ENCODE measurements around the gene ADH1B.
A peak's percentile ranks its signal among the peaks of the same experiment; 100 is the strongest.
"Not testable (repeated sequence)": the region's sequence is repeated elsewhere in the genome, so short reads cannot be mapped to it uniquely, and the experiment has no call there.

ADH1B gene

DNA sequence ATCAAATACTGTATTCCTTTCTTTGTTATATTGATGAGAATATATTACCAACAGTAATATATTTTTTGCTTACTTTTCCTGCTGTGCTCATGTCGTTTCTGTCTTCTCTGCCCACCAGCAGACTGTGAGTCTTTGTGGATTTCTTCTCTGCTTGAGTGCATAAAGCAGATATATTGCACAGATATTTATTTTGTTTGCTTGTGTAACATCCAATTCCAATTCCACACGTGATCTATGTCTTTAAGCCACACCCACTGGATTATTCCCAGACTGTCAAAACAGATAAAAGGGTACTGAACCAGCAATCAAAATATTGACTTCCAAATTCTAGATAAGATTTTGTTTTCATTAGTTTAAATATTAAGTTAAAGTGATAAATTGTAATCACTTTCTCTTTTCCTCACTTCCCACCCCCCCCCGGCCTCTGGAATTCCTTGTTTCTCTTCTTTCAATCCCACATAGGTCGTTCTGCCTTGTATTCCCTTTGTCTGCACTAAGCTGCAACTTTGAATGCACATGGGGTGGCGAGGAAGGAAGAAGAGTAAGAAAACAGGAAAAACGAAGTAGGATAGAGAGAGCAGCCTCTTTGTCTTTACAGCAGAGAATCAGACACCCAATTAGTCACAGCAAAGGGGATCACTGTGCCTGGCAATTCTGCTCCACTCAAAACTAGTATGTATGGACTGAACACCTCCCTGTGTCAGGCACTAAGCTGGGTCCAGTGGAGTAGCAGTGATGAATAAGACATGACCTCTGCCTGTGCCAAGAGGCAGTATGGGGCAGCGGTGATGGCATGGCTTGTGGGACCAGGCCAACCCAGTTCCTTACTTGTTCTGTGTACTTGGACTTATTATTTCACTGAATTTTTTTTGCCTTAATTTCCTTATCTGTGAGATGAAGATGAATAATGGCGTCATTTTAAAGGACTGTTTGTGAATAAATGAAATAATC, at the start of gene ADH1B:
ADH1B (minus strand) TSS at position 161 of the 951 bp plus-strand sequence; CDS start at position 91, 70 bp downstream.
- no peak for DNase-seq (ENCODE audit: low read depth, low spot score)

DNA sequence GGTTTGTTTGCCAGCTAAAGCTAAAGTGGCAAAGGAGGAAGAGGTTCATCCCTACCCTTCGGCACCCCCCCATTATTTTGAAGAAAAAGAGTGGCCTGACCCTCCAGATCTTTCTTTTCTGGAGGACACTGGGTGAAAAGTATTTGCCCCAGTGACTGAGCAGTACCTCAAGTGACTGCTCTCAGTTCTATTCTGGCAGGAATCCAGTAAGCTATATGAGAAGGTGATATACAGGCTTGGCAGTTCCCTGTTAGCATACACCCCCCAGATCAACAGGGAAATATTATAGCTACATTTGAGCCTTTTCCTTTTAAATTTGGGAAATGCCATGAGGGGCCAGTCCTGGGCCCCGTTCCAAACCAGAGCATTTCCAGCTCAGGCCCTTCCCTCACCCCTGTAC, 46.6 kb upstream of the ADH1B start:
- DNase-seq (ENCODE audit: low read depth, low spot score): not testable (repeated sequence)

DNA sequence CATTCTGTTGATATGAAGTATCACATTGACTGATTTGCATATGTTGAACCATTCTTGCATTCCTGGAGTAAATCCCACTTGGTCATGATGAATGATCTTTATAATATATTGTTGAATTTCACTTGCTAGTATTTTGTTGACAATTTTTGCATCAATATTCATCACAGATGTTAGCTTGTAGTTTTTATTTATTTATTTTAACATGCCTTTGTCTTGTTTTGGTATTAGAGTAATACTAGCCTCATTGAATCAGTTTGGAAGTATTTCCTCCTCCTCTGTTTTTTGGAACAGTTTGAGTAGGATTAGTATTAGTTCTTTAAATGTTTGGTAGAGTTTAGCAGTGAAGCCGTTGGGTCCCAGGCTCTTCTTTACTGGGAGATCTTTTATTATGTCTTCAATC, 45.3 kb upstream of the ADH1B start:
- DNase-seq (ENCODE audit: low read depth, low spot score): no peak

DNA sequence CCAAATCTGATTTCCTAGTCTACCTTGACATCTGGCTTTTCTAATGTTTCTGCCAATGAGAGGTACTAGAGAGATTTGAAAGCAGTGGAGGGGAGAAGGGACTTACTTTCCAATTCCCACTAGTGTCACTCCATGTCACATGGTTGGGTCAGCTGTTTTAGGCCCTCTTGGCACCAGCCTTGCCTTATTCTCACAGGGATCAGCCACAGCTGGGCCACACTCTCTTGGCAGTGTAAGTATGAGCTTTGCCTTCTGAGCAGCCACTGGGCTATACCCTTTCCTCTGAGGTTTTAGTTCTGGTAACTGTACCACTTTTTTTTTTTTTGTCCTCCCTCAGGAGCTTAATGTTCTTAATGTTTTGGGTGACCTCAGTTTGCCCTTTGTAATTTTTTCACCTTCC, 41.6 kb upstream of the ADH1B start:
- no peak for DNase-seq (ENCODE audit: low read depth, low spot score)

DNA sequence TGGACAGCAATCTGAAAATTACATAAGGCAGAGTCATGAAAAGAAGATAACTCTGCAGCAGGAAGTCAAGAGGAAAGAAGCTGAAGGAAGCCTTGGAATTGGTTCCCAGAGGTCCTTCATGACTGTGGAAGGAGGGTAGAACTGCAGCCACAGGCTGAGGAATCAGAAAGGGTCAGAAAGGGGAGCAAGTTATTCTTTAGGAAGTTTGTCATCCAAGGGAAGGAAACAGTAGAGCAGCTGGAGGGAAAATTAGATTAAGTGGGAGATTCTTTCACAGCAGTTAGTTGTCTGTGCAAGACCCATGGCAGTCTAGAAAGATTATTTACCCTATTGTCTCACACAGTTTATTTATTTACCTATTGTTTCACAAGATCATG, 40.7 kb upstream of the ADH1B start:
- DNase-seq (ENCODE audit: low read depth, low spot score): no peak

DNA sequence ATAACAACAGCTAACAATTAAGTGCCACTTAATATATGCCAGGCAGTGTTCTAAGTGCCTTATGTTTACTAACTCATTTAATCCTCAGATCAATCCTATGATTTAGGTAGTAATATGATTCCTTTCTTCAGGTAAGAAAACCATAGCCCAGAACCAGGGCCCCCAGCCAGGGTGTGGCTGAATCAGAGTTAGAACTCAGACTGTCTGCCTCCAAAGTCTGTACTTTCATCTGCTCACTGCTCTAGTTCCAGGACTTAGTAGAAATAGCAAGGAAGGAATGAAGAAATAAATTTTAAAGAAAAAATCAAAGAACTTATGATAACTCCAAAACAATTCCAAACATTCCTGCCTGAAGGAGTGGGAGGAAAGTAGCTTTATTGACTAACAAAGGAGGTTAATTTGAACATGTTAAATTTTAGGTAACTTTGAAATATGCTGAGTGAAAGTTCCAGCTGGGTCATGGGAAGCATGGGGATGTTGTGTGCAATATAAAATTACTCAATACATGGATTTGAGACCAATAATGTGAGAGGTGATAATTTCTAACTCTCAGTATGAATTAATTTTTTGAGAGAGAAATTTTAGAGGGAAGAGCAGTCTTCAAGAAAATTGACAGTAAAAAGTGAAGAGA, 40.2 kb upstream of the ADH1B start:
- DNase-seq (ENCODE audit: low read depth, low spot score): no peak

DNA sequence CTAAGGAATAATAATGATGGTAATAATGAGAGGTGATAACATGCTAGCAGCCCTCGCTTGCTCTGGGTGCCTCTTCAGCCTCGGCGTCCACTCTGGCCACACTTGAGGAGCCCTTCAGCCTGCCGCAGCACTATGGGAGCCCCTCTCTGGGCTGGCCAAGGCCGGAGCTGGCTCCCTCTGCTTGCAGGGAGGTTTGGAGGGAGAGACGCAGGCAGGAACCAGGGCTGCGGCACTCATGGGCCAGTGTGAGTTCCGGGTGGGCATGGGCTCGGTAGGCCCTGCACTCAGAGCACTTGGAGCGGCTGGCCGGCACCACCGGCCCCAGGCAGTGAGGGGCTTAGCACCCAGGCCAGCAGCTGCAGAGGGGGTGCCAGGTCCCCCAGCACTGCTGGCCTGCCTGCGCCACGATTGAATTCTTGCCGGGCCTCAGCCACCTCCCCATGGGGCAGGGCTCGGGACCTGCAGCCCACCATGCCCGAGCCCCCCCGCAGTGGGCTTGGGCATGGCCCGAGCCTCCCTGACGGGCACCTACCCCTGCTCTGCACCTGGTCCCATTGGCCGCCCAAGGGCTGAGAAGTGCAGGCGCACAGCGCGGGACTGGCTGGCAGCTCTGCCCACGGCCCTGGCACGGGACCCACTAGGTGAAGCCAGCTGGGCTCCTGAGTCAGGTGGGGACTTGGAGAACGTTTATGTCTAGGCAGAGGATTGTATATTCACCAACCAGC, 38.4 kb upstream of the ADH1B start:
- DNase-seq (ENCODE audit: low read depth, low spot score): no peak

DNA sequence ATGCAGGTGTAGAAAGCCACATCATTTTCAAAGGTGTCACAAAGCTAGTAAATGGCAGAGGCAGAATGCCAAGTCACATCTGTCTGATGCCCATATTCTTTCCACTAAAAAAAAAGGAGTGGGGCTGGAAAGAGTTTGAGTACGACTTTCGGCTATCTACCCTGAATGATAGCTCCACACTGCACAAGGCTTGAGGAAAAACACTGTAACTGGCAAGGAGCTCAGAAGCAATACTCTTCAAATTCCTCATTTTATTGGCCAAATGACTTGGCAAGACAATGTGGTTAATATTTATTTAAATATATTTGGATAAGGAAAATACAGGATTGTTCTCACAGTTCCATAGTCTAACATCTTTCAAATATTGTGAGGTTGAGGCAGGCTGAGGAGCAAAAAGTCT, 36.7 kb upstream of the ADH1B start:
- no peak for DNase-seq (ENCODE audit: low read depth, low spot score)

DNA sequence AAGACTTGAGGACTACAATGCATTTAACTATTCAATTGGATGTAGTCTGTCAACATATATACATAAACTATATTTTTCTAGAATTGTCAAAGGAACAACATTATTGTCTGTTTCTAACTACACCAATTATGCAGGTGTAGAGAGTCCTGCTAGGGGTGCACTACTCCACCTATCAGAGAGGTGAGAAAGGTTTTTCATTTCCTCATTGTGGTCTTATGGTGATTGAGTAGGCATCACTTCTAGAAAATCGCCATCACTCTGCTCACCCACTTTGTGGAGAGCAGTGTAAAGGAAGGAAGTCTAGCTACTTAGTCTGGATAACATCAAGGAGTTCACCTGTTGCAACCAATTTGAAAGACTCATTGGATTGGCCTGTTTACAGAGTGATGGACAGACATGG, 35.8 kb upstream of the ADH1B start:
- DNase-seq (ENCODE audit: low read depth, low spot score): no peak

DNA sequence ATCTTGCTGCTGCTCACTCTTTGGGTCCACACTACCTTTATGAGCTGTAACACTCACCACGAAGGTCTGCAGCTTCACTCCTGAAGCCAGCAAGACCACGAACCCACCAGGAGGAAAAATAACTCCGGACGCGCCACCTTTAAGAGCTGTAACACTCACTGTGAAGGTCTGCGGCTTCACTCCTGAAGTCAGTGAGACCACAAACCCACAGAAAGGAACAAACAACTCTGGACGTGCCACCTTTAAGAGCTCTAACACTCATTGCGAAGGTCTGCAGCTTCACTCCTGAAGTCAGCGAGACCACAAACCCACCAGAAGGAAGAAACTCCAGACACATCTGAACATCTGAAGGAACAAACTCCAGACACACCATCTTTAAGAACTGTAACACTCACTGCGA, 34.9 kb upstream of the ADH1B start:
- not testable (repeated sequence) for DNase-seq (ENCODE audit: low read depth, low spot score)

DNA sequence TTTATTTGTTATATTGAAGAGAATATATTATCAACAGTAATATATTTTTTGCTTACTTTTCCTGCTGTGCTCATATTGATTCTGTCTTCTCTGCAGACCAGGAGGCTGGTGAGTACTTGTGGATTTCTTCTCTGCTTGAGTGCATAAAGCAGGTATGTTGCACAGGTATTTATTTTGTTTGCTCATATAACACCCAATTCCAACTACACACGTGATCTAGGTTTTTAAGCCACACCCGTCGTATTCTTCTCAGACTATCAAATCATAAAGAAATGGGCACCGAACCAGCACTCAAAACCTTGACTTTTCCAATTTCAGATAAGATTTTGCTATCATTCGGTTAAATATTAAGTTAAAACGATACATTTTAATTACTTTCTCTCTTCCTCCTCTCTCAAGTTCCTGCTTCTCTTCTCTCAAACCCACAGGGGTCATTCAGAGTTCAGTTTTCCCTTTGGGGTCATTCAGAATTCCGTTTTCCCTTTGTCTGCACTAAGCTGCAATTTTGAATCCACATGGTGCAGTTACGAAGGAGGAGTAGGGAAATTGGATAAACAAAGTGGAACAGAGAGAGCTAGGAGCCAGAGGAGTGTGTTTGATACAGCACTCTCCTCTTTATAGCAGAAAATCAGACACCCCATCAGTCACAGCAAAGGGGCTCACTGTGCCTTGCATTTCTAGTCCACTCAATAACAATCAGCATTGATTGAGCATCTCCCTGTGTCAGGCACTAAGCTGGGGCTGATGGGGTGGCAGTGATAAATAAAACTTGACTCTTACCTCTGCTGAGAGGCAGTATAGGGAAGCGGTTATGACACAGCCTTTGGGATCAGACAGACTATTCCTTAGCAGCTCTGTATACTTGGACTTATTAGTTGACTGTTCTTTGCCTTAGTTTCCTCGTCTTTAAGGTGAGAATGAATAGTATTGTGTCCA, 31.7 kb upstream of the ADH1B start, which contains the start of gene ADH1C:
ADH1C (minus strand) TSS at position 145 of the 936 bp plus-strand sequence; CDS start at position 74, 71 bp downstream.
- DNase-seq (ENCODE audit: low read depth, low spot score): no peak

DNA sequence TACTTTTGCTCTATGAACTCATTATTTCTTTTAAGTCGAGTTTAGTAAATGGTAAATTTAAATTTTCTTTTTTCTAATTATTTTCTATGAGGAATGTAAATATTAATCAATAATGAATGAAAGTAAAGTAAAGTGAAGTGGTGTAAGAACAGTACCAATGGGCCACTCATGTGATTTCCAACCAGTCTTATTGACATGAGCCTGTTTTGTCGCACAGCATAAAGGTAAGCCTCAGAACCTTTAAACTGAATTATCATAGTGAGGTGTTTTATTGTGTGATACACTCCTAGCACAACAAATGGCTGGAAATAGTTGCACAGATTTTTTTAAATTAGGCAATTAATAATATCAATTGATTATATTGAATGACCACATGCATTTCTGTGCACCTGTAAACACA, 30.3 kb upstream of the ADH1B start:
- DNase-seq (ENCODE audit: low read depth, low spot score): no peak

DNA sequence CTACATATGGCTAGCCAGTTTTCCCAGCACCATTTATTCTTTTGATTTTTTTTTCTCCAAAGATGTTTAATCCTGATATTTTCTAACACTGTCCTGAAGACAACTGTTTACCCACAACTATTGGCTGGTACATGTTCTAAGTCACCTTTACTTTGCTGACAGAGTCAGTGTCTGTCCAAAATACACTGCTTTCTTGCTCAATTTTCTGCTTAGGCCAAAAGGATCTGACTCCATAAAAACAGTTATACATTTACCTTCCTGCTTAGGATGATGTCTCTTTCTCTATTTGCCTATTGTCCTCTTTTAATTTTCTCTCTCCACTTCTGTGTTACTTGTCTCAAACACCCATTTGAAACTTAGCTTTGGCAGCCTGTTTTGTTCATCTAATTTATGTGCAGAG, 28.1 kb upstream of the ADH1B start:
- DNase-seq (ENCODE audit: low read depth, low spot score): no peak

DNA sequence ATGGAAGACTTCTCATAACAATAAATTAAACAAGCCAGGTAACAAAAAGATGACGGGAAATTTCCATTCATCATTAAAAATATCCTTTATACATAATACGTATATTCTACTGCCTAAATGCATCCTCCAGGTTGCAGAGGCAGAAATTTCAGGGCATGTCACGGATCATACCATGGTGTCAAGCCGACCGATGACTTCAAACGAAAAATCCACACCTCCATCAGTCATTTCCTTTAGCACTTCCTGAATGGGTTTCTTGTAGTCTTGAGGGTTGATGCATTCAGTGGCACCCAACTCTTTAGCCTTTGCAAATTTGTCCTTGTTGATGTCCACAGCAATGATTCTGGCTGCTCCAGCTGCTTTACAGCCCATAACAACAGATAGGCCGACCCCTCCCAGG, 21.4 kb upstream of the ADH1B start:
- DNase-seq (ENCODE audit: low read depth, low spot score): not testable (repeated sequence)

DNA sequence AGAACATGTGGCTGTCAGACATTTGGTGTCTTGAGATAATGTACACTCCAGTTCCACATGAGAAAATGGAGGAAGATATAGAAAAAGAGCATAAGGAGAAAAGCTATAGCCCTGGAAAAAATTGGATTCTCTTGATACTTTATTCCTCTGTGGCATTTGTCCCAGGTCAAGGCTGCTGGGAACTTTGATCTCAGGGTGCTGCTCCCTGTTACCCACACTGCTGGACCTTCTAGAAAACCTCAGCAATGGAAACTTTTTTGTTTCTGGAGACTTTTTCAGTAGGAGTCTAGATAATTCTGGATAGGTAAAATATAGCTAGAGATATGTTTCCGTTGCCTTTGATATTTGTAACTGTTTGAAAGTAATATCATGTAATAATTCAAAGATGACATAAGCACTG, 20.2 kb upstream of the ADH1B start:
- no peak for DNase-seq (ENCODE audit: low read depth, low spot score)

DNA sequence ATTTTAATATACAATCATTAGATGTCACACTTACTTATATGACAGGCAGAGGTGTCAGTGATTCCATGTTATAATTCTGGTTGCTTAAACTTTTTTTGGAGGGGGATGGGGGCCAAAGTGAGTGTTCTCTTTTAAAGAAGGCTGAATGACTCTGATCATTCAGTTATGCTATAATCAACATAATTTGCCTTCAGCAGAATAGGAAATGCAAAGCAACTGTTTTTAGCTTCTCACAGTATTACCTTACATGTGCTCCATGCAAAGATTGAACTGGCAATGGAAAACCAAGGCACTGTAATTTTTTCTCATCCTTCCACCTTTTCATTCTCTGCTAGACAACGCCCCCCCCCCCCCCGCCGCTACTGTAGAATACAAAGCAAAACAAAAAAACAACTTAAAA, 18.0 kb upstream of the ADH1B start:
- no peak for DNase-seq (ENCODE audit: low read depth, low spot score)

DNA sequence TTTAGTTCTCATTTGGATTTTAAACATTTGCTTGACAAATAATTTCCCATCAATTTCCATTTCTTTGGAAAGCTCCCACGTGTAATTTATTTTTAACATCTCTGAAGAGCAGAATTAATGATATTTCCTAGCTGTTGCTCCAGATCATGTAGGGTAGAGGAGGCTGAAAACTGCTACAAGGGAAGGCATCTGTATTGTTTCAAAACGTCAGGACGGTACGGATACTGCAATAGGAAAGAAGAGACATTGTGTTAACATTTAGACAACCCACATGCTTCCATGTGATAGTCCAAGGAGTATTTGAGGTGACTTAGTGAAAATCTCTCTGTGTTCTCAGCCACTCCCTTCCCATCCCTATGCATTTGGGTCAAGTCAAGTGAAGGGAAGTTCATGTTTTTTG, 15.4 kb upstream of the ADH1B start:
- no peak for DNase-seq (ENCODE audit: low read depth, low spot score)

DNA sequence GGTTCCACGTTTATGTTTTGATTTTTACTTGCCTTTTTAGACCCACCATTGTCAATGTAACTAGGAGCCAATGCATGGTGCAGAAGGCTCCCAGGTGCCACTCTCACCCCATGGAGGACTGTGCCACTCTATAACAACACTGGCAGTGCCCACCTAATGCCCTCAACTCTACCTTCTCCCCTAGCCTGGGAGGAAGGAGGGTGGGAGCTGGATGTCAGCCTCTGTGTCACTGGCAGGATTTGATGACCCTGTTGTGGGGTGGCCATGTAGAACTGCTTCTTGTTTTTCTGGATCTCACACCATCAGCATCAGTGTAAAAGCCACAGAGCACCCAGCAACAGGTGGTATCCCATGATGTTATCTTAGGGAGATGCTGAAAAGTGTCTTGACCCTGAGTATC, 13.7 kb upstream of the ADH1B start:
- DNase-seq (ENCODE audit: low read depth, low spot score): no peak

DNA sequence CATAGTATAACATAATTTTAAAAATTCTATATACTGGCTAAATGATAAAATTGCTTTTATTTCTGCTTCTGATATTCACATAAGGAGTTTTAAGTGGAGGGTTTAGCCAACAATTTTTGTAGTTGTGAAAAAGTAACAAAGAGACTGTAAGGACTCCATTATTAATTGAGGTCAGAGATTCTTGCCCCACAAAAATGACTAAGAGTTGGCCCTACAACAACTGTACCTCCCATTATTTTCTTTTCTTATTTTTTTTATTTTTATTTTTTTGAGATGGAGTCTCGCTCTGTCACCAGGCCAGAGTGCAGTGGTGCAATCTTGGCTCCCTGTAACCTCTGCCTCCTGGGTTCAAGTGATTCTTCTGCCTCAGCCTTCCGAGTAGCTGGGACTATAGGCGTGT, 9.4 kb upstream of the ADH1B start:
- no peak for DNase-seq (ENCODE audit: low read depth, low spot score)

DNA sequence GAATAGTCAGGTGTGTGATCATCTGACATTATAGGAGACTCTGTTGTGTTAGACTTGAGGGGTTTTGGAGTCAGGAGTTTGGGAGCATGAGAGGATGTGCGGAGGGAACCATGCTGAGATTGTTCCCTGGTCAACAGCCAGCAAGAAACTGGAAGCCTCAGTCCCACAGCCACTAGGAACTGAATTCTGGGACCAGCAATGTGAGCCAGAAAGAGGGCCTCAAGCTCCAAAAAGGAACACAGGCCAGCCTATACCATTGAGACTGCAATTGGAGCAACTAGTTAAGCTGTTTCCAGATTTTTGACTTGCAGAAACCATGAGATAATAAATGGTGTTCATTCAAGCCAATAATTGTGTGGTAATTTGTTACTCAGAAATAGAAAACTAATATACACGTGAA, 8.7 kb upstream of the ADH1B start:
- DNase-seq (ENCODE audit: low read depth, low spot score): no peak

DNA sequence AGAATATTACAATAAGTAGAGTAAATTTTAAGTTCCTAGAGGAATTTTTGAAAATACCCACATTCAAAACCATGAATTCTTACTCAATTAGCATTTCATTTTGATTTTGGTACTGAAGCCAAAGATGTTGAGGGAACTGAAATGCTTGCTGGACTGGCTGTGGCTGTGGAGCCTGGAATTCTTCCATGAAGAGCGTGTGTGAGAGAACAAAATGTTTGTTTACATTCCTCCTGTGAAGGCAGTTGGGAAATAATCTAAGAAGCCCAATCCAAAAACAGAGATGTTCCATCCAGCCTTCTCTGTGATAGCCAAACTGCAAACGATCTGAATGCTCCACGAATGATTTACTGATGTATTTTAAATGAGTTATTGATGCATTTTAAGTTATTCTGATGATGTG, 3.8 kb upstream of the ADH1B start:
- DNase-seq (ENCODE audit: low read depth, low spot score): peak; percentile 35
